WTC11 (cell line): Measurements from ENCODE around the gene CLIC3.
"Not testable (repeated sequence)": the region's sequence is repeated elsewhere in the genome, so short reads cannot be mapped to it uniquely, and the experiment has no call there.

ENCODE experiments used
- CREB1 ChIP-seq: sonication (generic); formaldehyde crosslinking; IDR thresholded peaks from 2 replicates; pipeline ENCODE4 v1.8.0; 2023; ENCODE audit warnings: mild to moderate bottlenecking, missing genetic modification reagents
- ESRRA ChIP-seq: sonication (generic); formaldehyde crosslinking; IDR thresholded peaks from 2 replicates; pipeline ENCODE4 v1.8.1; 2022; ENCODE audit warnings: mild to moderate bottlenecking, missing genetic modification reagents, borderline replicate concordance
- JUN ChIP-seq: sonication (generic); formaldehyde crosslinking; IDR thresholded peaks from 2 replicates; pipeline ENCODE4 v1.8.0; 2023; ENCODE audit warnings: mild to moderate bottlenecking, missing genetic modification reagents
- TF ChIP-seq, protein P1 (sequence below): fragments of 200-600 bp; IDR thresholded peaks from 2 replicates; pipeline ENCODE4 v1.8.0; 2022; ENCODE audit warnings: antibody characterized with exemption
- TF ChIP-seq, protein P2 (sequence below): fragments of 250-450 bp; sonication (Bioruptor Pico); IDR thresholded peaks from 2 replicates; pipeline ENCODE4 v1.9.0; 2021; ENCODE audit warnings: mild to moderate bottlenecking, borderline replicate concordance
- TF ChIP-seq, protein P3 (sequence below): sonication (generic); formaldehyde crosslinking; IDR thresholded peaks from 2 replicates; pipeline ENCODE4 v1.8.1; 2023; ENCODE audit warnings: mild to moderate bottlenecking, missing genetic modification reagents, moderate library complexity
- TF ChIP-seq, protein P4 (sequence below): fragments of 250-450 bp; sonication (Bioruptor Pico); IDR thresholded peaks from 2 replicates; pipeline ENCODE4 v1.9.0; 2021; ENCODE audit warnings: mild to moderate bottlenecking
- TF ChIP-seq, protein P5 (sequence below): fragments of 250-450 bp; sonication (Bioruptor Pico); IDR thresholded peaks from 2 replicates; pipeline ENCODE4 v2.1.2; 2022; ENCODE audit warnings: mild to moderate bottlenecking, moderate library complexity
- TF ChIP-seq, protein P6 (sequence below): sonication (generic); formaldehyde crosslinking; conservative IDR thresholded peaks from 2 replicates; pipeline ENCODE4 v1.8.1; 2023; ENCODE audit warnings: mild to moderate bottlenecking, low read depth, missing genetic modification reagents, moderate library complexity
- TF ChIP-seq, protein P7 (sequence below): sonication (generic); formaldehyde crosslinking; IDR thresholded peaks from 2 replicates; pipeline ENCODE4 v1.8.1; 2023; ENCODE audit warnings: mild to moderate bottlenecking, missing genetic modification reagents

DNA sequence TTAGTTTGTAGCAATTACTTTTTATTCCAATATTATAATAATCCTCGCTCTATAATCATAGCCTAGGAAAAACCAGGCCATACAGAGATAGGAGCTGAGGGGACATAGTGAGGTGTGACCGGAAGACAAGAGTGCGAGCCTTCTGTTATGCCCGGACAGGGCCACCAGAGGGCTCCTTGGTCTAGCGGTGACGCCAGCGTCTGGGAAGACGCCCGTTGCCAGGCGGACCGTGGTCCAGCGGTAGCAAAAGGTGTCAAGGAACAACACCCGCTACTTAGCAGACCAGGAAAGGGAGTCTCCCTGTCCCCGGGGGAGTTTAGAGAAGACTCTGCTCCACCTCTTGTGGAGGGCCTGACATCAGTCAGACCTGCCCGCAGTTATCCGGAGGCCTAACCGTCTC lies 7.9 kb upstream of the CLIC3 start:
- TF ChIP-seq, protein P1, sequence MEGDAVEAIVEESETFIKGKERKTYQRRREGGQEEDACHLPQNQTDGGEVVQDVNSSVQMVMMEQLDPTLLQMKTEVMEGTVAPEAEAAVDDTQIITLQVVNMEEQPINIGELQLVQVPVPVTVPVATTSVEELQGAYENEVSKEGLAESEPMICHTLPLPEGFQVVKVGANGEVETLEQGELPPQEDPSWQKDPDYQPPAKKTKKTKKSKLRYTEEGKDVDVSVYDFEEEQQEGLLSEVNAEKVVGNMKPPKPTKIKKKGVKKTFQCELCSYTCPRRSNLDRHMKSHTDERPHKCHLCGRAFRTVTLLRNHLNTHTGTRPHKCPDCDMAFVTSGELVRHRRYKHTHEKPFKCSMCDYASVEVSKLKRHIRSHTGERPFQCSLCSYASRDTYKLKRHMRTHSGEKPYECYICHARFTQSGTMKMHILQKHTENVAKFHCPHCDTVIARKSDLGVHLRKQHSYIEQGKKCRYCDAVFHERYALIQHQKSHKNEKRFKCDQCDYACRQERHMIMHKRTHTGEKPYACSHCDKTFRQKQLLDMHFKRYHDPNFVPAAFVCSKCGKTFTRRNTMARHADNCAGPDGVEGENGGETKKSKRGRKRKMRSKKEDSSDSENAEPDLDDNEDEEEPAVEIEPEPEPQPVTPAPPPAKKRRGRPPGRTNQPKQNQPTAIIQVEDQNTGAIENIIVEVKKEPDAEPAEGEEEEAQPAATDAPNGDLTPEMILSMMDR: peak; percentile 41
- TF ChIP-seq, protein P2, sequence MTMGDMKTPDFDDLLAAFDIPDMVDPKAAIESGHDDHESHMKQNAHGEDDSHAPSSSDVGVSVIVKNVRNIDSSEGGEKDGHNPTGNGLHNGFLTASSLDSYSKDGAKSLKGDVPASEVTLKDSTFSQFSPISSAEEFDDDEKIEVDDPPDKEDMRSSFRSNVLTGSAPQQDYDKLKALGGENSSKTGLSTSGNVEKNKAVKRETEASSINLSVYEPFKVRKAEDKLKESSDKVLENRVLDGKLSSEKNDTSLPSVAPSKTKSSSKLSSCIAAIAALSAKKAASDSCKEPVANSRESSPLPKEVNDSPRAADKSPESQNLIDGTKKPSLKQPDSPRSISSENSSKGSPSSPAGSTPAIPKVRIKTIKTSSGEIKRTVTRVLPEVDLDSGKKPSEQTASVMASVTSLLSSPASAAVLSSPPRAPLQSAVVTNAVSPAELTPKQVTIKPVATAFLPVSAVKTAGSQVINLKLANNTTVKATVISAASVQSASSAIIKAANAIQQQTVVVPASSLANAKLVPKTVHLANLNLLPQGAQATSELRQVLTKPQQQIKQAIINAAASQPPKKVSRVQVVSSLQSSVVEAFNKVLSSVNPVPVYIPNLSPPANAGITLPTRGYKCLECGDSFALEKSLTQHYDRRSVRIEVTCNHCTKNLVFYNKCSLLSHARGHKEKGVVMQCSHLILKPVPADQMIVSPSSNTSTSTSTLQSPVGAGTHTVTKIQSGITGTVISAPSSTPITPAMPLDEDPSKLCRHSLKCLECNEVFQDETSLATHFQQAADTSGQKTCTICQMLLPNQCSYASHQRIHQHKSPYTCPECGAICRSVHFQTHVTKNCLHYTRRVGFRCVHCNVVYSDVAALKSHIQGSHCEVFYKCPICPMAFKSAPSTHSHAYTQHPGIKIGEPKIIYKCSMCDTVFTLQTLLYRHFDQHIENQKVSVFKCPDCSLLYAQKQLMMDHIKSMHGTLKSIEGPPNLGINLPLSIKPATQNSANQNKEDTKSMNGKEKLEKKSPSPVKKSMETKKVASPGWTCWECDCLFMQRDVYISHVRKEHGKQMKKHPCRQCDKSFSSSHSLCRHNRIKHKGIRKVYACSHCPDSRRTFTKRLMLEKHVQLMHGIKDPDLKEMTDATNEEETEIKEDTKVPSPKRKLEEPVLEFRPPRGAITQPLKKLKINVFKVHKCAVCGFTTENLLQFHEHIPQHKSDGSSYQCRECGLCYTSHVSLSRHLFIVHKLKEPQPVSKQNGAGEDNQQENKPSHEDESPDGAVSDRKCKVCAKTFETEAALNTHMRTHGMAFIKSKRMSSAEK: not testable (repeated sequence)
- TF ChIP-seq, protein P3, sequence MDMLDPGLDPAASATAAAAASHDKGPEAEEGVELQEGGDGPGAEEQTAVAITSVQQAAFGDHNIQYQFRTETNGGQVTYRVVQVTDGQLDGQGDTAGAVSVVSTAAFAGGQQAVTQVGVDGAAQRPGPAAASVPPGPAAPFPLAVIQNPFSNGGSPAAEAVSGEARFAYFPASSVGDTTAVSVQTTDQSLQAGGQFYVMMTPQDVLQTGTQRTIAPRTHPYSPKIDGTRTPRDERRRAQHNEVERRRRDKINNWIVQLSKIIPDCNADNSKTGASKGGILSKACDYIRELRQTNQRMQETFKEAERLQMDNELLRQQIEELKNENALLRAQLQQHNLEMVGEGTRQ (CRISPR knock-in tag): not testable (repeated sequence)
- TF ChIP-seq JUN (CRISPR knock-in tag); ESRRA; CREB1 (CRISPR knock-in tag): not testable (repeated sequence)
- TF ChIP-seq, protein P4, sequence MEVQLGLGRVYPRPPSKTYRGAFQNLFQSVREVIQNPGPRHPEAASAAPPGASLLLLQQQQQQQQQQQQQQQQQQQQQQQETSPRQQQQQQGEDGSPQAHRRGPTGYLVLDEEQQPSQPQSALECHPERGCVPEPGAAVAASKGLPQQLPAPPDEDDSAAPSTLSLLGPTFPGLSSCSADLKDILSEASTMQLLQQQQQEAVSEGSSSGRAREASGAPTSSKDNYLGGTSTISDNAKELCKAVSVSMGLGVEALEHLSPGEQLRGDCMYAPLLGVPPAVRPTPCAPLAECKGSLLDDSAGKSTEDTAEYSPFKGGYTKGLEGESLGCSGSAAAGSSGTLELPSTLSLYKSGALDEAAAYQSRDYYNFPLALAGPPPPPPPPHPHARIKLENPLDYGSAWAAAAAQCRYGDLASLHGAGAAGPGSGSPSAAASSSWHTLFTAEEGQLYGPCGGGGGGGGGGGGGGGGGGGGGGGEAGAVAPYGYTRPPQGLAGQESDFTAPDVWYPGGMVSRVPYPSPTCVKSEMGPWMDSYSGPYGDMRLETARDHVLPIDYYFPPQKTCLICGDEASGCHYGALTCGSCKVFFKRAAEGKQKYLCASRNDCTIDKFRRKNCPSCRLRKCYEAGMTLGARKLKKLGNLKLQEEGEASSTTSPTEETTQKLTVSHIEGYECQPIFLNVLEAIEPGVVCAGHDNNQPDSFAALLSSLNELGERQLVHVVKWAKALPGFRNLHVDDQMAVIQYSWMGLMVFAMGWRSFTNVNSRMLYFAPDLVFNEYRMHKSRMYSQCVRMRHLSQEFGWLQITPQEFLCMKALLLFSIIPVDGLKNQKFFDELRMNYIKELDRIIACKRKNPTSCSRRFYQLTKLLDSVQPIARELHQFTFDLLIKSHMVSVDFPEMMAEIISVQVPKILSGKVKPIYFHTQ (CRISPR knock-in tag): not testable (repeated sequence)
- TF ChIP-seq, protein P5, sequence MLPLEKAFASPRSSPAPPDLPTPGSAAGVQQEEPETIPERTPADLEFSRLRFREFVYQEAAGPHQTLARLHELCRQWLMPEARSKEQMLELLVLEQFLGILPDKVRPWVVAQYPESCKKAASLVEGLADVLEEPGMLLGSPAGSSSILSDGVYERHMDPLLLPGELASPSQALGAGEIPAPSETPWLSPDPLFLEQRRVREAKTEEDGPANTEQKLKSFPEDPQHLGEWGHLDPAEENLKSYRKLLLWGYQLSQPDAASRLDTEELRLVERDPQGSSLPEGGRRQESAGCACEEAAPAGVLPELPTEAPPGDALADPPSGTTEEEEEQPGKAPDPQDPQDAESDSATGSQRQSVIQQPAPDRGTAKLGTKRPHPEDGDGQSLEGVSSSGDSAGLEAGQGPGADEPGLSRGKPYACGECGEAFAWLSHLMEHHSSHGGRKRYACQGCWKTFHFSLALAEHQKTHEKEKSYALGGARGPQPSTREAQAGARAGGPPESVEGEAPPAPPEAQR (CRISPR knock-in tag): not testable (repeated sequence)
- TF ChIP-seq, protein P6, sequence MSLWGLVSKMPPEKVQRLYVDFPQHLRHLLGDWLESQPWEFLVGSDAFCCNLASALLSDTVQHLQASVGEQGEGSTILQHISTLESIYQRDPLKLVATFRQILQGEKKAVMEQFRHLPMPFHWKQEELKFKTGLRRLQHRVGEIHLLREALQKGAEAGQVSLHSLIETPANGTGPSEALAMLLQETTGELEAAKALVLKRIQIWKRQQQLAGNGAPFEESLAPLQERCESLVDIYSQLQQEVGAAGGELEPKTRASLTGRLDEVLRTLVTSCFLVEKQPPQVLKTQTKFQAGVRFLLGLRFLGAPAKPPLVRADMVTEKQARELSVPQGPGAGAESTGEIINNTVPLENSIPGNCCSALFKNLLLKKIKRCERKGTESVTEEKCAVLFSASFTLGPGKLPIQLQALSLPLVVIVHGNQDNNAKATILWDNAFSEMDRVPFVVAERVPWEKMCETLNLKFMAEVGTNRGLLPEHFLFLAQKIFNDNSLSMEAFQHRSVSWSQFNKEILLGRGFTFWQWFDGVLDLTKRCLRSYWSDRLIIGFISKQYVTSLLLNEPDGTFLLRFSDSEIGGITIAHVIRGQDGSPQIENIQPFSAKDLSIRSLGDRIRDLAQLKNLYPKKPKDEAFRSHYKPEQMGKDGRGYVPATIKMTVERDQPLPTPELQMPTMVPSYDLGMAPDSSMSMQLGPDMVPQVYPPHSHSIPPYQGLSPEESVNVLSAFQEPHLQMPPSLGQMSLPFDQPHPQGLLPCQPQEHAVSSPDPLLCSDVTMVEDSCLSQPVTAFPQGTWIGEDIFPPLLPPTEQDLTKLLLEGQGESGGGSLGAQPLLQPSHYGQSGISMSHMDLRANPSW: not testable (repeated sequence)
- TF ChIP-seq, protein P7, sequence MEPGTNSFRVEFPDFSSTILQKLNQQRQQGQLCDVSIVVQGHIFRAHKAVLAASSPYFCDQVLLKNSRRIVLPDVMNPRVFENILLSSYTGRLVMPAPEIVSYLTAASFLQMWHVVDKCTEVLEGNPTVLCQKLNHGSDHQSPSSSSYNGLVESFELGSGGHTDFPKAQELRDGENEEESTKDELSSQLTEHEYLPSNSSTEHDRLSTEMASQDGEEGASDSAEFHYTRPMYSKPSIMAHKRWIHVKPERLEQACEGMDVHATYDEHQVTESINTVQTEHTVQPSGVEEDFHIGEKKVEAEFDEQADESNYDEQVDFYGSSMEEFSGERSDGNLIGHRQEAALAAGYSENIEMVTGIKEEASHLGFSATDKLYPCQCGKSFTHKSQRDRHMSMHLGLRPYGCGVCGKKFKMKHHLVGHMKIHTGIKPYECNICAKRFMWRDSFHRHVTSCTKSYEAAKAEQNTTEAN (CRISPR knock-in tag): not testable (repeated sequence)
